Measurements from ENCODE around the gene HSPB1. TPM values are rescaled to one million over a fixed set of nuclear protein-coding genes. Genes with fewer than 3 reads are reported as not detected.

The HSPB1 gene
- total RNA-seq, 1 donor from 2014 or later = 235 TPM

DNA sequence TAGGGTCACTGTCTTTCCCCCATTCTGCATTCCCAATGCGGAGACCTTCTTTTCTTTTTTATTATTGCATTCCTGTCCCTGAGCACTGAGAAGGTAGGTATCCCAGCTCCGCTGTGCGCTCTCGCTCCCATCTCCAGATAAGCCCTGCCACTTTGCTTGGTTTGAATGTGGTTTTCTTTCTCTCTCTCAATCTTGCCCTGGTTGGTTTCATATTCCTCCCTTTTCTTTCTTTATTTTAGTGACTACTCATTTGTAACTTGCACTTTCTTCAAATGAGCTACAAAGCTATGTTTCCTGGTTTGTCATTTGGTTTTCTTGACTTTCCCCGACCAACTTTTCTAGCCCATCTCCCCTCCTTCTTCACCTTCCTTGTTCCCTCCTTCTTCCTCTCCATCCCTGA, 29.0 kb upstream of the HSPB1 start:
- H3K4me3 Mint-ChIP-seq = no peak overlapping the region
- TF ChIP-seq, protein P1, sequence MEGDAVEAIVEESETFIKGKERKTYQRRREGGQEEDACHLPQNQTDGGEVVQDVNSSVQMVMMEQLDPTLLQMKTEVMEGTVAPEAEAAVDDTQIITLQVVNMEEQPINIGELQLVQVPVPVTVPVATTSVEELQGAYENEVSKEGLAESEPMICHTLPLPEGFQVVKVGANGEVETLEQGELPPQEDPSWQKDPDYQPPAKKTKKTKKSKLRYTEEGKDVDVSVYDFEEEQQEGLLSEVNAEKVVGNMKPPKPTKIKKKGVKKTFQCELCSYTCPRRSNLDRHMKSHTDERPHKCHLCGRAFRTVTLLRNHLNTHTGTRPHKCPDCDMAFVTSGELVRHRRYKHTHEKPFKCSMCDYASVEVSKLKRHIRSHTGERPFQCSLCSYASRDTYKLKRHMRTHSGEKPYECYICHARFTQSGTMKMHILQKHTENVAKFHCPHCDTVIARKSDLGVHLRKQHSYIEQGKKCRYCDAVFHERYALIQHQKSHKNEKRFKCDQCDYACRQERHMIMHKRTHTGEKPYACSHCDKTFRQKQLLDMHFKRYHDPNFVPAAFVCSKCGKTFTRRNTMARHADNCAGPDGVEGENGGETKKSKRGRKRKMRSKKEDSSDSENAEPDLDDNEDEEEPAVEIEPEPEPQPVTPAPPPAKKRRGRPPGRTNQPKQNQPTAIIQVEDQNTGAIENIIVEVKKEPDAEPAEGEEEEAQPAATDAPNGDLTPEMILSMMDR (IDR thresholded peaks at IDR 0.05; ENCODE audit: unreplicated experiment) = no peak
- DNase-seq (ENCODE audit: low spot score in 2 of 2, unreplicated experiment in 2 of 2) = no peak
- H3K36me3 Mint-ChIP-seq = no peaks in the 10 kb centered on the region
- no peak overlapping the region for H3K27ac Mint-ChIP-seq
- peaks cover 72% of the 10 kb centered on the region for H3K27me3 Mint-ChIP-seq (ENCODE audit: low read depth)
- H3K4me1 Mint-ChIP-seq = peaks cover 24% of the 10 kb centered on the region
- H3K9me3 Mint-ChIP-seq = no peaks in the 10 kb centered on the region

DNA sequence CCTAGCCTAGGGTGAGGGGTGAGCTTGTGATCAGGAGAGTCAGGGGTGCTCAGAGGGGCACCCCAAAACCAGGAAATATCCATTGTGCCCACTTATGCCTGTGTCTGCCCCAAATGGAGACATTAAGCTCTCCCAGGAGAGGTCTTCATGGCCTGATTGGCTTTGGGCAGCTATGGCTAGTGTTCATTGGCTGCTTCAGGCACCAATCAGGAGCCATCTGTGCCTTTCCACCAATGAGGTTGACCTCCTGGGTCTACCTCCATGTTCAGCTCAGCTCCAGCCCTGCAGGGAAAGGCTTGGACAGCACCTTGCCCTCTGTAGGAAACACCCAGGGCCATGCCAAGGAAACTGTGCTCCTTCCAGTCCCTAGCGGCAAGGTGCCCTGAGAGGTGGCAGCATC, 23.9 kb upstream of the HSPB1 start:
- H3K9me3 Mint-ChIP-seq = no peaks in the 10 kb centered on the region
- DNase-seq (ENCODE audit: low spot score in 2 of 2, unreplicated experiment in 2 of 2) = no peak
- TF ChIP-seq, protein P1 (IDR thresholded peaks at IDR 0.05; ENCODE audit: unreplicated experiment) = no peak
- H3K36me3 Mint-ChIP-seq = no peaks in the 10 kb centered on the region
- H3K4me3 Mint-ChIP-seq = no peak overlapping the region
- H3K4me1 Mint-ChIP-seq = peaks cover 14% of the 10 kb centered on the region
- H3K27ac Mint-ChIP-seq = no peak overlapping the region
- H3K27me3 Mint-ChIP-seq (ENCODE audit: low read depth) = peaks cover 69% of the 10 kb centered on the region

DNA sequence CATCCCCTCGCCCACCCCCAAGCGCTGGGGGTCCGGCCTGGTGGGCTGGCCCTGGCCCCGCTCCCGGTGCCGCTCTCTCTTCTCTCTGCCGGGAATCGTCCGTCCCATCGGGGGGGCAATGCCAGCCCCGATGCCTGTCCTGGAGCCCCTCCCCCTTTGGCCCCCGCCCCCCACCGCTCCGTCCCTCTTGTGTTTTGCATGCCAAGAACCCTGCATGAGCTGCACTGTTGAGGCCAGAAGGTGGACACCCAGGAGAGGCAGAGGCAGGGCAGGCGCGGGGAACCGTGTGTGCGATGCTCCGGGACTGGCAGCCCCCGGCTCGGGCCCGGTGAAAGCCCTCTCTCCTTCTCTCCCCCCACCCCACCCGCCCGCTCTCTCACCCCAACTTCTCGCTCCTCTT, 22.1 kb upstream of the HSPB1 start:
- Mint-ChIP-seq H3K9me3 (no peaks in the 10 kb centered on the region), H3K27me3 (ENCODE audit: low read depth) (peaks cover 75% of the 10 kb centered on the region), H3K4me1 (peaks cover 12% of the 10 kb centered on the region), H3K4me3 (no peak overlapping the region), H3K27ac (no peak overlapping the region), H3K36me3 (no peaks in the 10 kb centered on the region)
- TF ChIP-seq, protein P1 (IDR thresholded peaks at IDR 0.05; ENCODE audit: unreplicated experiment) = no peak
- no peak for DNase-seq (ENCODE audit: low spot score in 2 of 2, unreplicated experiment in 2 of 2)

DNA sequence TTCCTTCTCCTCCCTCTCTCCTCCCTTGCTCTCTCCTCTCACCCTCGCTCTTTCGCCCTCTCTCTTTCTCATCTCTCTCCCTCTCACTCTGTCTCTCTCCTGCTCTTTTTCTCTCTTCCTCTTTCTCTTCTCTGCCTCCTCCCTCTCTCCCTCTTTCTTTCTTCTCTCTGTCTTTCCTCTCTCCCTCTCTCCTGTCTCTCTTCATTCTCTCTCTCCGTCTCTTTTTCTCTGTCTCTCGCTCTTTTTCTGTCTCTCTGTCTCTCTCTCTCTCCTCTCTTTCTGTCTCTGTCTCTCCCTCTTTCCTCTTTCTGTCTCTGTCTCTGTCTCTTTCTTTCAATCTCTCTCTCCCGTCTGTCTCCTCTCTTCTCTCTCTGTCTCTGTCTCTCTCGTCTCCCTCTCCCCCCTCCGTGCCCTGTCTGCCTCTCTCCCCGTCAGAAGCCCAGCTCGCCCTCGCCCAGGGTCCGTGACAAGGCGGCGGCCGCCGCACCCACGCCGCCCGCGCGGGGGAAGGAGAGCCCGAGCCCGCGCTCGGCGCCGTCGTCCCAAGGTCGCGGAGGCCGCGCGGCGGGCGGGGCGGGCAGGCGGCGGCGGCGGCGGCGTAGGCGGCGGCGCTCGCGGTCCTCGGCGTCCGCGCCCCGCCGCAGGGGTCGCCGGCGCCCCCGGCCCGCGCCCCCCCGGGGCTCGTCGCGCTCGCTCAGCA, 21.3 kb upstream of the HSPB1 start:
- Mint-ChIP-seq H3K27ac (no peak overlapping the region), H3K4me3 (peak overlapping the region; percentile 63), H3K9me3 (no peaks in the 10 kb centered on the region), H3K27me3 (ENCODE audit: low read depth) (peaks cover 70% of the 10 kb centered on the region), H3K4me1 (peaks cover 12% of the 10 kb centered on the region), H3K36me3 (no peaks in the 10 kb centered on the region)
- TF ChIP-seq, protein P1 (IDR thresholded peaks at IDR 0.05; ENCODE audit: unreplicated experiment) = no peak
- DNase-seq (ENCODE audit: low spot score in 2 of 2, unreplicated experiment in 2 of 2) = no peak

DNA sequence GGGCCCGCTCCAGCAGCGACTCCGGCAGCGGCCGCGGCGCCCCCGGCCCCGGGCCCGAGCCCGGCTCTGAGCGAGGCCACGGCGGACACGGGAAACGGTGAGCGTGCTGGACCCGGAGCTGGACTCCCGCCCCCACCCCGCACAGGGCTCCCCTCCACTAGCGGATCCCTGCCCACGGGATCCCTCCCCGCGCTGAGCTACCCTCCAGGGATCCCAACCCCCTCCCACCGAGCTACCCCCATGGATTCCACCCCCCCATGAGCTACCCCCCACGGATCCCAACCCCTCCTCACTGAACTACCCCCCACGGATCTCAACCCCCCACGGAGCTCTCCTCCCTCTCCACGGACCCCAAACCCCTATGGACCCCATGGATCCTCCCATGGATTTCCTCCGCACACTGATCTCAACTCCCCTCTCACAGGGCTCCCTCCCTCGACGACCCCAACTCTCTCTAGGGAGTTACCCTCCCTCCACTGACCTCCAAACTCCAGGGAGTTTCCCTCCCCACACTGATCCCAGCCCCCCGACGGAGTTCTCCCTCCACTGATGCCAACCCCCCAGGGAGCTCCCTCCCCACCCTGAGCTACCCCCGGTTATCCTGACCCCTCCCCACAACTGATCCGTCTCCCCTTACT, 20.6 kb upstream of the HSPB1 start:
- peak overlapping the region; percentile 69 for H3K4me3 Mint-ChIP-seq
- peaks cover 68% of the 10 kb centered on the region for H3K27me3 Mint-ChIP-seq (ENCODE audit: low read depth)
- H3K27ac Mint-ChIP-seq = peak overlapping the region; percentile 21
- H3K9me3 Mint-ChIP-seq = no peaks in the 10 kb centered on the region
- TF ChIP-seq, protein P1 (IDR thresholded peaks at IDR 0.05; ENCODE audit: unreplicated experiment) = no peak
- peaks cover 12% of the 10 kb centered on the region for H3K4me1 Mint-ChIP-seq
- H3K36me3 Mint-ChIP-seq = no peaks in the 10 kb centered on the region
- DNase-seq (ENCODE audit: low spot score in 2 of 2, unreplicated experiment in 2 of 2) = no peak

All from mesothelial cell of epicardium (in vitro differentiated cells).